HG03342 (cell line): Measurements from ENCODE around the gene S1PR3.

Experiments
- ATAC-seq: cut with Tn5 transposase; IDR thresholded peaks from one replicate; pipeline ENCODE4 v1.9.1; 2021; ENCODE audit warnings: mild to moderate bottlenecking, moderate library complexity; ENCODE audit not compliant: unreplicated experiment

Gene S1PR3

DNA sequence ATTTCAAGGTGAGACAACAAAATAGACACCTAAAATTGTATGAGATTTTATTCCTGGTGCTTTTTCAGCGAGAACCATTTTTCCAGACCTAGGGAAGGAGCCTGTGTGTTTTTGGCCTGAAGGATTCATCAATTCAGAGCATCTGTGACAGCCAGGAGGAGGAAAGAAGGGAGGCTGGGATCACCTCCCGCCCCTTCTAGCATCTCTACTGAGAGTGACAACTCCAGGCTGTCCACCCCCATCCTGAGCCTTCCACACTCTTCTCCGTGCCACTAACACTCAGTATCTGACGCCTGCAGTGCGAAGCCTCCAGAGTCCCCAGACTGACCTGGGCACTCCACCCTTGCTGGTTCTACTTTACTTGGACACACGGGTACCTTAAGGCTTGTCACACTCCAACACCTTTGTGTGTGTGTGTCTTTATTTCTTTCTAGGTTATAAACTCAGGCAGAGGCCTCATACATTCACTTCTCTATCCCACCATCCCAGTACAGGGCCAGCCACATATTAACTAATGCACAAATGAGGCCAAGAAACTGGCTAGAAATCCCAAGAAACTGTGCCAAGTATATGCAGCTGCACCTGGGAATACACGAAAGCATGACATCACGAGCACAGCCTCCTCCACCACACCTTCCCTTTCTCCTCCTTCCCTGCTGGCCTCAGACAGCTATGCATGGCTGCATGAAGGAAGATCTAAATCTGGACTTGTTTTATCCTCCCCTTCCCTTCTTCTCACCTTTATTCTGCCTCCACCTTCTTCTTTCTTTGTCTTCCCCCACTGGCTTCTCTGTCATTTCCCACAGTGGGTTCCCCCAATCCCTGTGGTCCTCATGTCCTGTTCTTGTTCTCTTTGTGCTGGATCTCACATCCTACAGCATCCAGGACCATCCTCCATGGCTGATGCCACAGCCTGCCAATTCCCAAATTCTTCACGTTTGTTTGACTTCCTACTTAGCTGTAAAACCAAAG, 16.0 kb downstream of the S1PR3 start:
- no peak for ATAC-seq

DNA sequence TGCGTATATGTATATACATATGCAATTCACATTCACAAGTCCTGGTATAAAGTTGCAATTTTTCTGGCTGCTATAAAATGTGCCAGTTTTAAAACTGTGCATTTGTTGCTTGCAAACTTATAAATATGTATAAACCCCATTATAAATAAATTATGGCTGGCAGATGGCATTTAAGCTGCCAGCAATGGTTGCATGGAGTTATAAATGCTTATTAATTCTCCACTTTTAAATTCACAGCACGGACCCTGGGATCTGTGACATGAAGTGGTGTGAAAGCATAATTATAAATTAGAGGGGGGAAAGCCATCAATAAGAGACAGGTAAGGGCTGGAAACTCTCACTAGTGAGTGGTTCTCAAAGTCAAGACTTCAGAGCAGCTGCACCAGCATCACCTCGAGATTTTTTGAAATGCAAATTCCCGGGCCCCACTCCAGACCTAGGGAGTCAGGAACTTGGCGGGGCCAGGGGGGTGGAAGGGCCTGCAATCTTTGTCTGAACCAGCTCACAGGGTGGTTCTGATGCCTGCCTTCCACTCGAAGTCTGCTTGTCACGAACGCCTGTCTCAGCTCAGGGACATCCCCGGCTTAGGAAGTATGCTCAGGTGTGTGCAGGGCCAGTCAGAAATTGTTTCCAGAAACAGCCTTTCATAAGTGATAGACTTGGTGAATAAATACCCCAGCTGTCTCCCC, 16.9 kb downstream of the S1PR3 start:
- no peak for ATAC-seq

DNA sequence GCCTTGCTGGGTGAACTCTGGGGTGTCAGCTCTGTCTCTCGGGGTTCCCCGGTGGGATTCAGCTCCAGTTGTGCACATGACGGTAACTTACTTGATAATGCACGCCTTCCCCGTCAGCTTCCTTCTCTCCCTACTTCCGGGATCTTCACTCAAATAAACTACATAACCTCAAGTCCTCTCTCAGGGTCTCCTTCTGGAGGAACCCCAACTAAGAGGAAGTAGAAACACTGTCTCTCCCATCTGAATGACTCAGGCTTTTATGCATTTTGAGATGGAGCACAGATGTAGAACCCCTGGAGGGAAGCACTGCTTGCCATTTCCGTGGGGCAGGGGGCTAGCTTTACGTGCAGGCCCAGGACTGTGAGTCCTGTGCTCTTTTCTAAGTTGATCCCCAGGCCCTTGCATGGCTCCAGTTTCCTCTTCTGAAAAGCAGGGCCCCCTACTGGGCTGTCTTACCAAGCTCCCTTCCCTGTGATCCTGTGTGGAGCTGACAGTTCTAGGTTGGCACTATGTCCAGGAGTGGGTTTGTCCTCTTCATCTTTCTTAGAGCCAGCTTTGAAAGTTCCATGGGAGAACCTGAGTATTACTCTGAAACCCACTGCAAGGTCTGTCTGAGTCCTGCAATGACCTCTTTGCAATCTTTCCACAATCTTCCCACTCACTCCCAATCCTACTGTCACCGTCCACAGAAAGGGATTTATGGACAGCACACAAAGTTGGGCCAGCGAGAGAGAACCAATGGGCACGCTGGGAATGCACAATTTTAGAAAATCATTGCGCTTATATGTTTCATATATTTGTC, 17.7 kb downstream of the S1PR3 start:
- ATAC-seq: no peak

DNA sequence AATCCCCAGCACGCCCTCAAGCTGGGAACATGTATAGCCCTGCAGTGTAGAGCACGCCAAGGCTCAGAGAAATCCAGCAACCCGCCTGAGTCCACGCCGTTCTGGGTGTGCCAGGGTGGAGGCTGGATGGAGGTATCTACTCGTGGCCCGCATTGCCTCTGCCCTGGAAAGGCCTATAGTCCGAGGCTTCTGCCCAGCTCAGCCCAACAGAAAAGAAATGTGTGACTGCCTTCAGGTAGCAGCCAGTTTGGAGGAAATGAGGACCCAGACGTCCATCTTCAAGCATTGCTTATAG, 18.2 kb downstream of the S1PR3 start:
- ATAC-seq: no peak

DNA sequence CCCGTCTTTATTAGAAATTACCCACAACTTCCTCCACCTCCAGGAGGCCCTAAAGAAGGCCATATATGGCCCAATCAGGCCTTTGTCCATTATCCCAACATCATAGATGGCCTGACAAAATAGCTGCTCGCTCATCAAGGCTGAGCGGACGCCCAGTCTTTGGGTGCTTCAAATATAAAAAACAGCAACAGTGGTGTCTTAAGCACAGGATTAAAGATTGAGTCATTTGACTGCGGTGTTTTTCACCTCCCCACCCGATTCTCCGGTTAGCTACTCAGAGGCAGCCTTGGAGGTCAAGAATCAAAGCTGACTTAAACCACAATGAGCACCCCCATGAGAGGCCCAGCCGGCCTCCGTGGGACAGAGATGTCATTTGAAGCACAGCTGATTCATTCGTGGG, 18.8 kb downstream of the S1PR3 start:
- ATAC-seq: no peak

DNA sequence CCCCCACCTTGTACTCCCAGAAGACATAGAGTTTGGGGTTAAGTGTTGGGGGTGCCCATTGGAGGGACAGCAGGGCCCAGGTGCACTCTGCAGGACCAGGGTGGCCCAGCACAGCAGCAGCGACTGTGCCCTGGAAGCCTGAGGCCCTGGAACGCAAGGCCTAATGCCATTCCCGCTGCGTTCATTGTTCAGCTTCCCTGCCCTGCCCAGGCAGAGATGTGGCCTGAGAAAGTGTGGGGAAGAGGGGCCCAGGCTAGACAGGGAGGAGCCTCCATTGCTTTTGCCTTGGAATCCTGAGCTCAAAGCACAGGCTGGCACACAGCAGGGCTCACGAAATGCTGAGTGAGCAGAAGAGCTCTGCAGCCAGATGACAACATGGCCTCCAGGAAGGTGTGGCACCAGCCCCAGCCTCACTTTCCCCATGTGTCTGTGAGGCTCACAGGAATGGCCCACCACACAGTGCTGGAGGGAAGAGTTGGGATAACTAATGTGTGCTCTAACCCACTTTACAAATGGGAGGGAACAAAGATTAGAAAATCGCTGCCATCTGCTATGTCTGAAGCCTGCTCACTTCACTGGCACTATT, 19.4 kb downstream of the S1PR3 start:
- ATAC-seq: no peak

DNA sequence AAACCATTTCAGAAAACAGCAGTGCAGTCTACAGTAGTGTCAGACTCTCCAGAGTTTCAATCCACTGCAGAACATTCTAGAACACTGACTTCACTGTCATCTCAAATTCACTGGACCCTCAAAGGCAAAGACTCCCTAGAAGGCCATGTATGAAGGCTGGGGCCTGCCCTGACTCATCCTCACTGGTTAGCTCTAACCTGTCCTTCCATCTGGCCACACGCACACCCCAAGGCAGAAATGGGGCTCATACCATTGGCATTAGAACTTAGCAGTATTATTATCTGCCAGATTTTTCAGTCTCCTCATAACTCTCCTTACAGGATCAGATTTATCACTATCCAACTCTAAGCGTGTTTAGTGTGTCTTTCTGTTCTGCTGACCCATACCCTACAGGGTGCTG, 20.4 kb downstream of the S1PR3 start:
- ATAC-seq: no peak

DNA sequence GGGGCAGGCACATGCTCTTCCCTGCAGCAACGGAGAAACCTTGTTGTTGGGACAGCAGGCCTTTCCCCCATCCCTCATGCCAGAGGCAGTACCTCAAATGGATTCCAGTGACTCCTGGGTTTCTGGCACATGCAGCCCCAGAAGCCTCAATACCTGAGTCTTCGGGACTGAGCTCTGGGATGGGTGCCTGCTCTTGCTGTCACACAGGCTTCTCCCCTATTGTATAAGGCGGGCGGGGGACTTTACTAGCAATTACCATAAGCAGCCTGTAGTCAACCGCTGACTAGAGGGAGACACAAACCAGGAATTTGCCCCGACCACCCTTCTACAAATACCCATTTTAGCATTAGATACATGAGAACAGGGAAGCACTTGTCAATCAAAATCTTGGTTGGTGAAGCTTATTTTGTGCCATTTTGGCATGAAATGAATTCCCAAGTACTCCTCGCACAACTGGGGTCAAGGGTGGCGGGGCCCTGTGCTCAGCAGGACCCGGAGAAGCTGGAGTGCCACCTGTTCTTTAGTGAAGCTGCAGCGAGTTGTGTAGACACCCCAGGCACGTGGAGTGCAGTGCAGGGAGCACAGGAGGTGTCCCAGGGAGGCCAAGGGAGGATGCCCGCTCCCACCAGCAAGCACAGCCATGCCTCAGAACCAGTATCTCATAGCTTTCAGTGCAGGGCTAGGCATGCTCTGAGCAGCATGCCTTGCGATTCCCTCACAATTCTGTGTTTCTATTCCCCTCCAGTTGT, 21.2 kb downstream of the S1PR3 start:
- no peak for ATAC-seq

DNA sequence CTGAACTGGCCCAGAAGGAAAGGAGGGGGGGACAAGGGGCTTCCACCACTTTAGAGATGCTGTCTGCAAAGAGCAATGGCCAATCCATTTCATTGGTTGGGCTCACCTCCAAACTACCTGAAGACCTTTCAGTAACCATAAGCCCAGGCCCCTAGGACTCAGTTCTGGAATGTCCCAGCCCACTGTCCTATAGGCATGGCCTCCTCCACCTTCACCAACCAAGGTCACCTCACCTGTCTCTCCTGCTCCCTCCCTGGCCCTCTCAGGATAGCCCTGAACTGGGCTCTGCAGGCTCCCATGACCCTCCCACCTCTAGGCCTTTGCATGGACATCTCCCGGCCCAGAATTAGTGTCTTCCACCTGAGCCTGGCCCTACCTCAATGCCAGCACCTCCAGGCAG, 22.4 kb downstream of the S1PR3 start:
- ATAC-seq: no peak

DNA sequence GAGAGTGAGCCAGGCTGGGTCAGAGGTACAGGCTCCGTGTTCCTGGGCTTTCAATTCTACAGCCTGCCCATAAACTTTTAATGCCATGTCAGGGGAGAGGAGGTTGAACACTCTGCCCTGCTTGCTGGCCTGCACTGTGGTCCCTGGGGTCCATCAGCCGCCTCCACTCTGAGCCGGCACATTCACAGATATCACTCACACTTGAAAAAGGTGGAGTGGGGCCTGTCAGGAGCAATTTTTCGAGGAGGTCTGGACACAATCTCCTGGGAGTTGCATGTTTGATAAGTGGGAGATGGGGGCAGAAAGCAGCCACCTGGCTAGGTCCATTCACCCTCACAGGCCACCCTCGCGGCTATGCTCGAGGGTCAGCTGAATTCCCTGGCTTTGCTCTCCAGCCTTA, 22.9 kb downstream of the S1PR3 start:
- no peak for ATAC-seq

DNA sequence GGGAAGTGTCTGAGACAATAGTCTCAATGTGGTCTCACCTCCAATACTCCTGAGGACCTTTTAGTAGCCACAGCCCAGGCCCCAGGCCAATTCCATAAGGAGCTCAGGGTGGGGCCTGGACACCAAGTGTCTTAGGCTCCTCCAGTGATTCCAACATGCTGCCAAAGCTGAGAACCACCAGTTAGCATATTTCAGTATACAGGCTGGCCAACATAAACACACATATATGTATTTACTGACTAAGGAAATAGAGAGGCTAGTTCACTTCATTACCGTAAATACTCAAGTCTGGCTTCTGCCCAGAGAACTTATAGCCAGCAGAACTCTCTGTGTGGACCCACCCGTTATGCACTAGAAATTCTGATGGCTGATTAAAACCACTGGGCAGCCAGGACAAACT, 24.1 kb downstream of the S1PR3 start:
- no peak for ATAC-seq

DNA sequence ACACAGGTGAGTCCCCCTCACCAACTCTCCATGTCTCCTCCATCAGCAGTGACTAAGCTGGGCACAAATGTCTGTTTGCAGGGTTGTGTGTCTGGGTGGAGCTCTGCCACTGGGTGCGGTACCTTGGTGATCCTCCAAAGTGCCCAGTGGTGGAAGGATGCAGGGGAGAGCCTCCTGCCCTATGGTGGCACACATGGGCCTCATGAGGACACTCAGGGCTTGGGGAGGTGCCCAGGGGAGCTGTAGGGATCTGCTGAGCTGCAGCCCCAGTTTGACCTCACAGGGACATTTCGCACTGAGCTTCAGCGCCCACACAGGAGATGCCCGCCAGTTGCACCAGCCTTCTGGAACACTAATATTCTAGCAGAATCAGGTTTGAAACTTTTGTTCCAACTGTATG, 29.5 kb downstream of the S1PR3 start:
- ATAC-seq: no peak

DNA sequence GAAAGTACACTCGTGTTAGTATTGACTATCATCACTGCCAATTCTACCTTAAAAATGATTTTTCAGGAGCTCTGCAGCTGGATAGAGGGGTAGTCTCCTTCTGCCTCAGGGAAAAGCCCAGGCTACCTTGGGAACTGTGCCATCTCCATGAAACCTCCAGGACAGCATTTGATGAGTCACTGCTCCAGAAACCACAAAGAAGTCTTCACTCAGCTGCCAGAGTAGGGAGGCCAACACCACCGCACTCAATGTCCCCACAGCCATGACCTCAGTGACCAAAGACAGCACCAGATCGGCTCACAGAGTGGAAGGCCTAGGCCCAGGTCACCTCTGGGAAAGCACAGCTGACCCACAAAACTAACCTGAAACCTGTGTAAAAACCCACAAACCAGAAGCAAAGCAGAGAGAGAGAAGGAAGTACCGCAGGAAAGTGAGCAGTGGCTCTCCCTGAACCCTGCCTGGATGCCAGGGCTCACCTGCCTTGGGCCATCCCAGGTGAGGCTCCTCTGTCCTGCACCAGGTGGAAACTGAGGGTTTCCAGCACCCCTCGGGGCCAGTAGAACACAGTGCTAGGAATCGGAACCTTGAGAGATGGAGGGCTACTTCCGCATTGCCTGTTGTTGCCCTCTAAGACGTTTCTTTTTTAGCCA, 30.0 kb downstream of the S1PR3 start:
- no peak for ATAC-seq

DNA sequence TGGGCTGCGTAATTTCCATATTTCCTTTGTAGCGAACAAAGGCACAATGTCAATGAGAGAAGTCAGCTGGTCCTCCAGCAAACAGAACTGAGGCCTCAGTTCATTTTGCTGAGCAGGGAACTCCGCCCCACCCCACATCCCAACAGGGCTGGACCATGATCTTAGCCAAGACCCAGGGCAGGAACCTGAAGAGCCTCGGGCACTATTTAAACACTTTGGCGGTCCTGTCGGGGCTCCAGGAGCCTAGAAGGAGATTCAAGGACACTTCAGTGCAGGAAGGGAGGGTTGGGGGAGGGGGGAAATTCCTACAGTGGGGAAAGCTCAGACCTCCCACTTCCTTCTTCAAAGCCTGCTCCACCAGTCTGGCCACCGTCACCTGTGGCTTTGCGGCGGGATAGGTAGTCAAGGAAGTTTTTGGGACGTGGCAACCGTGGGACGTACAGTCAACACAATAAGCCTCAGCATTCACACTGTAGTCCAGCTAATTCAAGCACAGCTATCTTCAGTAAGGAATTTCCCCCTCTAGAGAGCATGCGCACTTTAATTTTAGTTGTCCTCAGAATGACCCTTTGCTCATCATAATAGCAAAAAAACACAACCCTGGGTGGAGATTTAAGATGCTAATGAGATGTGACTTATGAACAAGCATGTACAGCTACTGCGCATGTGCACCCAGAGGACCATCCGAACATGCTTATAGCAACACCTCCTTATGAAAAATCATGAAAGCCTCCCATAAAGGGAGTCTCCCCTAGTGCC, 30.9 kb downstream of the S1PR3 start:
- ATAC-seq: no peak

DNA sequence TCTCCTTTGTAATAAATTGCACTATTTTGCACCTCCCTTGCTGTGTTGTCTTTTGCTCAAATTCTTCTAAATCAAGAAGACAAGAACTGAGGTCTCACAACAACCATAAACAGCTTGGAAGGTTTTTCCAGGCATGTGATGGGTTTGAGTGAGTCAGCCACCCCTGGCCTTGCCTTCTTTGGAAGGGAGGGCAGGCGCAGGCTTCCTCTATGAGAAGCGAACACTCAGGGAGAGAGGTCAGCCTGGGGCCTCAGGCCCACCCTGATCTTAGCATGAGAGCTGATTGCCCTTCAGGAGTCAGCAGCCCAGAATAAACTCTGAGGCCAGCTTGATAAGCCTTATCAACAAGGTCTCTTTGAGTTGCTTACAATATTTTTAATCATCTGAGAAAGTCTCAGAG, 31.6 kb downstream of the S1PR3 start:
- no peak for ATAC-seq

DNA sequence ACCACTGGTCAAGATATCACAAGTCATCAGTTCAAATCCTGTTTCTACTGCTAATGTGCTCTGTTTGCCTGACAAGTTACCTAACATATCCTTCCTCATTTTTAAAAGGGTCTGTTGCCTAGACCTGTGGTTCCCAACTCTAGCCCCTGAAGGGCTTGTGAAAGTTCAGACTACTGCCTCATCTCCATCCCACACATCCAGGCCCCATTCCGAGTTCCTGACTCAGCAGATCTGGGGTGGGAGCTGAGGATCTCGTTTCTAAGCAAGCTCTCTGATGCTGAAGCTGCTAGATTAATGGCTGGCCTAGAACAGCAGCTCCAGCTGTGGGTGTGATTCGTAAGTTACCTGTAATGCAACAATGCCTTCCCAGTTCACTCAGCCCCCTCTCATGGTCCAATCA, 32.5 kb downstream of the S1PR3 start:
- no peak for ATAC-seq

DNA sequence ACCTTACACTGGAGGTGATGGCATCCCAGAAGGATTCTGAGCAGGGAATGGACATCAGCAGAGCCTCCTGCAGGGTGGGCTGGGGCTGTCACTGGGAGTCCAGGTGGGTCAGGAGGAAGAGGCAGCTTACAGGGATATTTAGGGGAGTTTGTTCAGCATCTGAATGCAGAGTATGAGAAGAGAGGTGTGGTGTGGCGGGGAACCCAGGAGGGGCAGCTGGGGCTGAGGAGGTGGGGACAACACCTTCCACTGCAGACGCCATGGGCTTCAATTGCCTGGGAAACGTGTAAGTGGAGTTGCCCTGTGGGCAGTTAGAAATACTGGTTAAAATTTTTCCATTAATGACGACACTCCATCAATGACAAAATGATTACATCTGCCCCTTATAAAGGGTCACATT, 33.5 kb downstream of the S1PR3 start:
- ATAC-seq: no peak

DNA sequence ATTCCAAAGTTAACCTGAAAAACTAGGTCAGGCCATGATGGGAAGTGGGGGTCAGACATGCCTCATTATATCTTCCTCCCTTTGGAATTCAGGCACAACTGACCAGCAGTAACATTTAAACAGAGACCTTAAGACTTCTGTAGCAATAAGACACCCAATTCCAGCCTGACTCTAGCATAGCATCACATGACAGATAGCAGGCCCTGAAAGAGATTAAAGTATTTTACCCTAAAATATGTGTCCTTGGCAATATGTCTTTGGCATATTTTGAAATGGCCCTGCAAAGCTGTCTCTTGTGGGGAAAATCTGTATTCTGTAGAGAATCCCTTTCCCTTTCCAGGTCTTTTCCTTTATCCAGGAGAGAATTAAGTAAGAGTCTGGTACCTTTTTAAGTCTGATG, 34.3 kb downstream of the S1PR3 start:
- ATAC-seq: no peak

DNA sequence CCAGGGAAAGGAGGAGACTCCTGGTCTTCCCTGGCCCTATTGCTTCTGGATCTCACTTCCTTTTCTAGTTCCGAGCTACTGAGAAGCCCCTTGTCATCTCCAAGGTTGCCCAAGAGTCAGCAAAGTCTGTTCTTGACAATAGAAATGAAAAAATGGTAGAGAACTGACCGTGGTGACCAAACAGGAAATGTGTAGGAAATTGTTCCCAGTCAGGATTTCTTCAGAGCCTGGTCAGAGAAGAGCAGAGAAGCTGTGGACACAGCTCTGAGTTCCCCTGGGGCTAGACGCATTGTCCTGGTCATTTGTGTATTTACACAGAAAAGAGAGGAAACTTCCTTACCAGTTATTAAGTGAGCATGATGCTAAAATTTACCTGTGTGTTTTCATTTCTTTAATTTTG, 35.6 kb downstream of the S1PR3 start:
- ATAC-seq: no peak
